H1 (cell line): ENCODE data around the gene CCR8. TPM values are rescaled to one million over a fixed set of nuclear protein-coding genes. Genes with fewer than 3 reads are reported as not detected.

ENCODE experiments used
- CTCF ChIA-PET: fragments of 300-600 bp; sonication (Branson Sonifier 250); formaldehyde crosslinking; loops from one replicate; lab custom pipeline; 2021; ENCODE audit not compliant: partially characterized antibody; lab: Charles Lee
- POLR2A ChIA-PET: fragments of 300-600 bp; sonication (Branson Sonifier 250); formaldehyde crosslinking; loops from one replicate; lab custom pipeline; 2021; ENCODE audit warnings: inconsistent platforms; ENCODE audit not compliant: partially characterized antibody; lab: Charles Lee
- DNase-seq, 2 experiments: peaks; one replicate each; pipeline versions ENCODE4 v3.0.0 to v3.0.0-alpha.2; 2010 to 2022; ENCODE audit warnings: low spot score in 2 of 2, low read depth in 1 of 2, mixed read lengths in 1 of 2
- FAIRE-seq: peaks from 2 replicates; lab custom pipeline; 2011; peaks lifted over from hg19 to GRCh38; lab: Jason Lieb, UNC
- H2AFZ ChIP-seq: 2 replicates; pipeline ENCODE4 v1.8.1; 2012; ENCODE audit warnings: low read length, inconsistent platforms
- H2AK5ac ChIP-seq: 2 replicates; pipeline ENCODE4 v1.6.1; 2013; ENCODE audit warnings: low read depth, low read length
- H2BK120ac ChIP-seq: replicated peaks from 2 replicates; pipeline ENCODE3; 2013; ENCODE audit warnings: low read depth, low read length, inconsistent platforms
- H2BK12ac ChIP-seq: 2 replicates; pipeline ENCODE4 v1.6.1; 2013; ENCODE audit warnings: low read depth, low read length
- H2BK15ac ChIP-seq: 2 replicates; pipeline ENCODE4 v1.6.1; 2013; ENCODE audit warnings: low read length
- H2BK20ac ChIP-seq: 2 replicates; pipeline ENCODE4 v1.6.1; 2013; ENCODE audit warnings: low read length
- H2BK5ac ChIP-seq: 2 replicates; pipeline ENCODE4 v1.6.1; 2013; ENCODE audit warnings: low read depth, low read length
- H3K14ac ChIP-seq: 2 replicates; pipeline ENCODE4 v1.6.1; 2013; ENCODE audit warnings: inconsistent platforms; ENCODE audit not compliant: insufficient read length
- H3K18ac ChIP-seq: 2 replicates; pipeline ENCODE4 v1.6.1; 2013; ENCODE audit warnings: low read length; ENCODE audit errors: extremely low read depth
- H3K23ac ChIP-seq: 2 replicates; pipeline ENCODE4 v1.6.1; 2013; ENCODE audit warnings: inconsistent platforms; ENCODE audit not compliant: insufficient read length
- H3K23me2 ChIP-seq: 2 replicates; pipeline ENCODE4 v1.6.1; 2013; ENCODE audit warnings: low read depth, low read length
- H3K27ac ChIP-seq: 2 replicates; pipeline ENCODE4 v1.6.1; 2011; ENCODE audit warnings: low read depth, low read length, inconsistent platforms
- H3K27me3 ChIP-seq, 4 experiments: replicated peaks in 1 of 4; 1 replicate in 1 of 4; 2 replicates in 3 of 4; pipeline versions ENCODE4 v1.6.1 to v1.8.1; 2011 to 2013; ENCODE audit warnings: low read length in 3 of 4, mild to moderate bottlenecking in 3 of 4, inconsistent platforms in 2 of 4, mixed read lengths in 2 of 4, moderate library complexity in 1 of 4; ENCODE audit not compliant: control insufficient read depth in 3 of 4, insufficient read depth in 3 of 4; ENCODE audit errors: extremely low read depth in 1 of 4
- H3K36me3 ChIP-seq, 4 experiments: 2 replicates each; pipeline versions ENCODE4 v1.6.1 to v1.8.1; 2011 to 2013; ENCODE audit warnings: mild to moderate bottlenecking in 4 of 4, low read length in 3 of 4, moderate library complexity in 2 of 4, control low read depth in 1 of 4, inconsistent platforms in 1 of 4; ENCODE audit not compliant: insufficient read depth in 4 of 4, control insufficient read depth in 2 of 4
- H3K4ac ChIP-seq: replicated peaks from 2 replicates; pipeline ENCODE3; 2013; ENCODE audit warnings: low read length, low read depth, mixed read lengths, inconsistent platforms; ENCODE audit not compliant: insufficient read length
- H3K4me1 ChIP-seq, 4 experiments: replicated peaks in 1 of 4; 1 replicate in 1 of 4; 2 replicates in 3 of 4; pipeline versions ENCODE4 v1.6.1 to v1.8.1; 2011 to 2013; ENCODE audit warnings: low read length in 3 of 4, inconsistent platforms in 2 of 4, mixed read lengths in 1 of 4; ENCODE audit not compliant: insufficient read depth in 4 of 4, control insufficient read depth in 3 of 4
- H3K4me2 ChIP-seq, 2 experiments: 2 replicates each; pipeline versions ENCODE4 v1.6.1 to v1.8.1; 2011 to 2013; ENCODE audit warnings: low read depth in 2 of 2, low read length in 2 of 2, control low read depth in 1 of 2, inconsistent platforms in 1 of 2, mild to moderate bottlenecking in 1 of 2; ENCODE audit not compliant: insufficient read depth in 1 of 2
- H3K4me3 ChIP-seq, 4 experiments: fragments of 200-600, 300-600 bp in 1 of 4; sonication (generic), shearing (Covaris generic), sonication (Bioruptor Twin) in 1 of 4; 2 replicates each; pipeline versions ENCODE4 v1.5.1 to v1.8.1; 2011 to 2016; ENCODE audit warnings: low read length in 4 of 4, low read depth in 3 of 4, control low read depth in 2 of 4, inconsistent platforms in 2 of 4, mild to moderate bottlenecking in 2 of 4, mixed read lengths in 1 of 4, moderate library complexity in 1 of 4; ENCODE audit not compliant: insufficient read depth in 2 of 4; ENCODE audit errors: extremely low read depth in 1 of 4
- H3K56ac ChIP-seq: replicated peaks from 2 replicates; pipeline ENCODE3; 2013; ENCODE audit warnings: low read depth, mild to moderate bottlenecking, mixed read lengths, low read length, inconsistent platforms; ENCODE audit not compliant: insufficient read length
- H3K79me1 ChIP-seq: 2 replicates; pipeline ENCODE4 v1.6.1; 2013; ENCODE audit warnings: low read depth, low read length, control low read depth
- H3K79me2 ChIP-seq, 2 experiments: 2 replicates each; pipeline versions ENCODE4 v1.6.1 to v1.8.1; 2012 to 2013; ENCODE audit warnings: low read length in 2 of 2, mild to moderate bottlenecking in 2 of 2, inconsistent platforms in 1 of 2; ENCODE audit not compliant: insufficient read depth in 2 of 2, control insufficient read depth in 1 of 2
- H3K9ac ChIP-seq, 4 experiments: replicated peaks in 1 of 4; 1 replicate in 1 of 4; 2 replicates in 3 of 4; pipeline versions ENCODE4 v1.6.1 to v1.8.1; 2011 to 2013; ENCODE audit warnings: low read depth in 3 of 4, low read length in 3 of 4, control low read depth in 2 of 4, mild to moderate bottlenecking in 2 of 4, moderate library complexity in 2 of 4, inconsistent platforms in 1 of 4; ENCODE audit errors: extremely low read depth in 1 of 4
- H3K9me3 ChIP-seq, 2 experiments: 2 replicates each; pipeline versions ENCODE4 v1.6.1 to v1.8.1; 2012 to 2013; ENCODE audit warnings: mild to moderate bottlenecking in 2 of 2, moderate library complexity in 2 of 2, control low read depth in 1 of 2, inconsistent platforms in 1 of 2, low read depth in 1 of 2, low read length in 1 of 2, mixed read lengths in 1 of 2; ENCODE audit not compliant: insufficient read depth in 2 of 2
- H4K20me1 ChIP-seq, 2 experiments: replicated peaks in 1 of 2; 2 replicates each; pipeline versions ENCODE3 to v1.8.1; 2011 to 2013; ENCODE audit warnings: inconsistent platforms in 2 of 2, low read length in 2 of 2, mild to moderate bottlenecking in 1 of 2; ENCODE audit not compliant: insufficient read depth in 2 of 2, control insufficient read depth in 1 of 2
- H4K5ac ChIP-seq: 2 replicates; pipeline ENCODE4 v1.6.1; 2013; ENCODE audit warnings: low read length, low read depth, mixed read lengths, inconsistent platforms; ENCODE audit not compliant: insufficient read length
- H4K8ac ChIP-seq: 2 replicates; pipeline ENCODE4 v1.8.0; 2013; ENCODE audit warnings: mild to moderate bottlenecking, moderate library complexity, low read length, inconsistent platforms; ENCODE audit not compliant: insufficient read depth; ENCODE audit errors: extremely low read depth
- H4K91ac ChIP-seq: replicated peaks from 2 replicates; pipeline ENCODE3; 2013; ENCODE audit warnings: low read length, mixed read lengths, inconsistent platforms; ENCODE audit not compliant: insufficient read length
- BACH1 ChIP-seq: IDR thresholded peaks from 2 replicates; pipeline ENCODE4 v1.6.1; 2012; ENCODE audit warnings: low read length, improper control_type of control experiment
- GABPA ChIP-seq: IDR thresholded peaks from 2 replicates; pipeline ENCODE4 v1.6.1; 2011; ENCODE audit warnings: mild to moderate bottlenecking, low read length, moderate library complexity, borderline replicate concordance; ENCODE audit not compliant: insufficient read depth
- WGBS, 2 experiments: shearing (Covaris generic) in 1 of 2; methylation state at CpG; one replicate each; pipeline versions ENCODE4 v1.1.6 to v1.1.7; 2013 to 2015; ENCODE audit warnings: low lambda C conversion rate in 2 of 2, mixed read lengths in 2 of 2, inconsistent platforms in 1 of 2, low coverage in 1 of 2, missing lambda C conversion rate in 1 of 2; ENCODE audit not compliant: insufficient replicate concordance in 2 of 2, insufficient coverage in 1 of 2, insufficient read length in 1 of 2; ENCODE audit errors: extremely low coverage in 1 of 2, missing lambda C conversion rate in 1 of 2; 5-methylcytosine and 5-hydroxymethylcytosine counted together
- polyA plus RNA-seq, 7 experiments: library from polyadenylated mRNA; depleted of rRNA in 3 of 7; stranded (reverse) in 5 of 7; unstranded in 2 of 7; fragments of >200 nt in 5 of 7; fragments of 200-250 nt in 2 of 7; gene quantifications; 1 replicate in 5 of 7; 2 replicates in 1 of 7; 4 replicates in 1 of 7; pipeline versions ENCODE4 v1.2.1 to v1.2.3, GENCODE V29; 2011 to 2013; ENCODE audit warnings: missing spikeins in 2 of 7, mixed read lengths in 2 of 7
- total RNA-seq: library from RNA; stranded (reverse); fragmentation: NEBNext Ultra II Directional; extraction: Animal tissue kit (Norgen Biotek cat#: 25700); gene quantifications from 2 replicates; pipeline ENCODE4 v1.2.1, GENCODE V29; 2021

Gene CCR8
- total and polyA plus RNA-seq, 2 of the 8 experiments (the other 6 are each of a cell fraction or from before 2014, with no cell fraction given), result 0.35 TPM; not detected in 1

GRCh38 chr3:39317571-39318169 is 11.8 kb upstream of the CCR8 start:
- Histone ChIP-seq H3K23ac (no peak overlapping the region), H2BK20ac (no peak overlapping the region), H2AK5ac (no peak overlapping the region), H3K4me1 (no peaks in the 10 kb centered on the region), H2BK12ac (no peak overlapping the region), H3K9me3 (peaks cover 0 to 7% of the 10 kb centered on the region in 2 experiments; a peak in 1 of 4 replicates), H3K18ac (no peak overlapping the region), H3K4me2 (no peak overlapping the region), H3K4ac (no peak overlapping the region), H2BK15ac (no peak overlapping the region), H2BK120ac (no peak overlapping the region), H3K79me1 (no peaks in the 10 kb centered on the region), H3K23me2 (no peaks in the 10 kb centered on the region), H3K4me3 (no peak overlapping the region), H4K91ac (no peak overlapping the region), H2AFZ (no peak overlapping the region), H3K36me3 (no peaks in the 10 kb centered on the region), H4K20me1 (no peaks in the 10 kb centered on the region), H4K8ac (no peak overlapping the region), H3K79me2 (no peaks in the 10 kb centered on the region), H3K56ac (no peak overlapping the region), H2BK5ac (no peak overlapping the region), H4K5ac (no peak overlapping the region), H3K27me3 (no peaks in the 10 kb centered on the region), H3K14ac (no peak overlapping the region), H3K9ac (no peak overlapping the region), H3K27ac (no peak overlapping the region)
- DNase-seq, result no peak
- ChIA-PET CTCF (interaction anchor here (1.1 to 1.6 kb wide), 2 partner anchors 25 to 29 kb away, joined by 3 to 7 read pairs; no protein-coding TSS in a partner anchor), POLR2A (no interaction called here)
- no peak for TF ChIP-seq GABPA
- TF ChIP-seq BACH1, result no peak
- FAIRE-seq, result no peak
- WGBS, 2 experiments, result 86% methylated on average over 2 of the region's 2 CpGs; no CpG with 5 or more reads in 1 of the 2 experiments
